Measurements from ENCODE around the gene PIGU.
A peak's percentile ranks its signal among the peaks of the same experiment; 100 is the strongest.
"Not testable (repeated sequence)": the region's sequence is repeated elsewhere in the genome, so short reads cannot be mapped to it uniquely, and the experiment has no call there.

Gene PIGU

DNA sequence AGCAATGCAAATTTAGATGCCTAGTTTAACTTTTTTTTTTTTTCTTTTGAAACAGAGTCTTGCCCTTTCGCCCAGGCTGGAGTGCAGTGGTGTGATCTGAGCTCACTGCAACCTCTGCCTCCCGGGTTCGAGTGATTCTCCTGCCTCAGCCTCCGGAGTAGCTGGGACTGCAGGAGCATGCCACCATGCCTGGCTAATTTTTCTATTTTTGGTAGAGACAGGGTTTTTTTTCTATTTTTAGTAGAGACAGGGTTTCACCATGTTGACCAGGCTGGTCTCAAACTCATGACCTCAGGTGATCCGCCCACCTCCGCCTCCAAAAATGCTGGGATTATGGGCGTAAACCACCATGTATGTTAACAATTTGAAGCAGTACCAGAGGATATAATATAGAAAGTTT, 158.0 kb downstream of the PIGU start:
- not testable (repeated sequence) for H3K27me3 ChIP-seq (ENCODE audit: control insufficient read depth in 2 of 2, insufficient read depth in 2 of 2, low read length in 2 of 2); H3K9ac ChIP-seq (ENCODE audit: low read depth in 1 of 2, low read length in 2 of 2); H3K9me3 ChIP-seq (ENCODE audit: control insufficient read depth in 2 of 2, low read length in 2 of 2); H3K27ac ChIP-seq (ENCODE audit: low read depth in 2 of 2, low read length in 2 of 2); H3K36me3 ChIP-seq (ENCODE audit: control insufficient read depth in 2 of 2, insufficient read depth in 2 of 2, low read length in 2 of 2); H3K4me3 ChIP-seq (ENCODE audit: low read length in 2 of 2)
- peaks cover 20 to 31% of the 10 kb centered on the region in 2 donors for H3K4me1 ChIP-seq (ENCODE audit: control insufficient read depth in 2 of 2, insufficient read depth in 2 of 2, low read length in 2 of 2)

GRCh38 chr20:34517114-34517505, 159.8 kb downstream of the PIGU start:
- Histone ChIP-seq H3K36me3 (ENCODE audit: control insufficient read depth in 2 of 2, insufficient read depth in 2 of 2, low read length in 2 of 2) (no peaks in the 10 kb centered on the region), H3K9me3 (ENCODE audit: control insufficient read depth in 2 of 2, low read length in 2 of 2) (no peaks in the 10 kb centered on the region), H3K27ac (ENCODE audit: low read depth in 2 of 2, low read length in 2 of 2) (peak overlapping the region; percentile 97), H3K9ac (ENCODE audit: low read depth in 1 of 2, low read length in 2 of 2) (peak overlapping the region; percentile 76 to 93), H3K4me1 (ENCODE audit: control insufficient read depth in 2 of 2, insufficient read depth in 2 of 2, low read length in 2 of 2) (peaks cover 8 to 17% of the 10 kb centered on the region in 2 donors), H3K27me3 (ENCODE audit: control insufficient read depth in 2 of 2, insufficient read depth in 2 of 2, low read length in 2 of 2) (no peaks in the 10 kb centered on the region), H3K4me3 (ENCODE audit: low read length in 2 of 2) (peak overlapping the region; percentile 88 to 96)

GRCh38 chr20:34516247-34517113, 160.4 kb downstream of the PIGU start, which contains the start of gene DYNLRB1:
TSS of gene DYNLRB1 (plus strand) at chr20:34516422. CDS start at chr20:34516459, 37 bp downstream.
- H3K27me3 ChIP-seq (ENCODE audit: control insufficient read depth in 2 of 2, insufficient read depth in 2 of 2, low read length in 2 of 2): no peaks in the 10 kb centered on the region
- no peaks in the 10 kb centered on the region for H3K9me3 ChIP-seq (ENCODE audit: control insufficient read depth in 2 of 2, low read length in 2 of 2)
- peak within 1 kb of the TSS; percentile 88 to 96 for H3K4me3 ChIP-seq (ENCODE audit: low read length in 2 of 2)
- H3K9ac ChIP-seq (ENCODE audit: low read depth in 1 of 2, low read length in 2 of 2): peak within 1 kb of the TSS; percentile 76 to 93
- peak within 1 kb of the TSS; percentile 97 for H3K27ac ChIP-seq (ENCODE audit: low read depth in 2 of 2, low read length in 2 of 2)
- no peaks in the 10 kb centered on the region for H3K36me3 ChIP-seq (ENCODE audit: control insufficient read depth in 2 of 2, insufficient read depth in 2 of 2, low read length in 2 of 2)
- H3K4me1 ChIP-seq (ENCODE audit: control insufficient read depth in 2 of 2, insufficient read depth in 2 of 2, low read length in 2 of 2): peaks cover 8 to 14% of the 10 kb centered on the region in 2 donors

- H3K4me1 ChIP-seq (ENCODE audit: control insufficient read depth in 2 of 2, insufficient read depth in 2 of 2, low read length in 2 of 2): peaks cover 8 to 14% of the 10 kb centered on the region in 2 donors
- peak overlapping the region; percentile 88 to 96 for H3K4me3 ChIP-seq (ENCODE audit: low read length in 2 of 2)
- H3K27me3 ChIP-seq (ENCODE audit: control insufficient read depth in 2 of 2, insufficient read depth in 2 of 2, low read length in 2 of 2): no peaks in the 10 kb centered on the region
- peak overlapping the region; percentile 97 for H3K27ac ChIP-seq (ENCODE audit: low read depth in 2 of 2, low read length in 2 of 2)
- no peaks in the 10 kb centered on the region for H3K36me3 ChIP-seq (ENCODE audit: control insufficient read depth in 2 of 2, insufficient read depth in 2 of 2, low read length in 2 of 2)
- H3K9ac ChIP-seq (ENCODE audit: low read depth in 1 of 2, low read length in 2 of 2): peak overlapping the region; percentile 76 to 93
- H3K9me3 ChIP-seq (ENCODE audit: control insufficient read depth in 2 of 2, low read length in 2 of 2): no peaks in the 10 kb centered on the region
Observed at GRCh38 chr20:34515484-34516246, 161.2 kb downstream of the PIGU start.

DNA sequence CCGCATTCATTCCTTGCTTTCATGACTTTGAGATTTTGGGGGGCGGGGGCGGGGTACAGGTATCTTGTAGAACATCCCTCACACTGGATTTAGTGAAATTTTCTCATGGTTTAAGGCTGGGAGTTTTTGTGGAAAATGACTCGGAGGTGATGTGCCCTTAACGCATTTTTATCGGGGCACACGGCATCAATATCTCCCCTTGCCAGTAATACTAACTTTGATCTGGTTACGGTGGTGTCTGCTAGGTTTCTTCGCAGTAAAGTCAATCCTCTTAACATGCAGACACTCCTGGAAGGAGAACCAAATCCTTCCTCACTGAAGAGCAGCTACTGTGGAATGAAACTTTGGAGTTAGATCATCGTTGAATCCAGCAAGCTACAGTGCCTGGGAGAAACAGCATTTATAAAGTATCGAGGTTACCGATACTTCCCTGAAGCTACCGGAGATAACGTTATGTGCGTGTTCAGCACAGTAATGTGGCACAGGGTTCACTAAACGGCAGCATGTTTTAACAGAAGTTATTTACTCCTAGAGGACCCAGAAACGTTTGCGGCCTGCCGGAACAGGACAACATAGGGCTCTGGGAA, 161.9 kb downstream of the PIGU start:
- peak overlapping the region; percentile 88 to 96 for H3K4me3 ChIP-seq (ENCODE audit: low read length in 2 of 2)
- H3K4me1 ChIP-seq (ENCODE audit: control insufficient read depth in 2 of 2, insufficient read depth in 2 of 2, low read length in 2 of 2): peaks cover 8 to 14% of the 10 kb centered on the region in 2 donors
- peaks cover 0 to 2% of the 10 kb centered on the region in 2 donors for H3K36me3 ChIP-seq (ENCODE audit: control insufficient read depth in 2 of 2, insufficient read depth in 2 of 2, low read length in 2 of 2)
- peak overlapping the region; percentile 97 for H3K27ac ChIP-seq (ENCODE audit: low read depth in 2 of 2, low read length in 2 of 2)
- no peaks in the 10 kb centered on the region for H3K27me3 ChIP-seq (ENCODE audit: control insufficient read depth in 2 of 2, insufficient read depth in 2 of 2, low read length in 2 of 2)
- H3K9me3 ChIP-seq (ENCODE audit: control insufficient read depth in 2 of 2, low read length in 2 of 2): no peaks in the 10 kb centered on the region
- H3K9ac ChIP-seq (ENCODE audit: low read depth in 1 of 2, low read length in 2 of 2): peak overlapping the region; percentile 76 to 93

GRCh38 chr20:34514034-34514433, 162.9 kb downstream of the PIGU start:
- peaks cover 8 to 14% of the 10 kb centered on the region in 2 donors for H3K4me1 ChIP-seq (ENCODE audit: control insufficient read depth in 2 of 2, insufficient read depth in 2 of 2, low read length in 2 of 2)
- not testable (repeated sequence) for H3K36me3 ChIP-seq (ENCODE audit: control insufficient read depth in 2 of 2, insufficient read depth in 2 of 2, low read length in 2 of 2); H3K27me3 ChIP-seq (ENCODE audit: control insufficient read depth in 2 of 2, insufficient read depth in 2 of 2, low read length in 2 of 2); H3K27ac ChIP-seq (ENCODE audit: low read depth in 2 of 2, low read length in 2 of 2); H3K9me3 ChIP-seq (ENCODE audit: control insufficient read depth in 2 of 2, low read length in 2 of 2); H3K9ac ChIP-seq (ENCODE audit: low read depth in 1 of 2, low read length in 2 of 2); H3K4me3 ChIP-seq (ENCODE audit: low read length in 2 of 2)

DNA sequence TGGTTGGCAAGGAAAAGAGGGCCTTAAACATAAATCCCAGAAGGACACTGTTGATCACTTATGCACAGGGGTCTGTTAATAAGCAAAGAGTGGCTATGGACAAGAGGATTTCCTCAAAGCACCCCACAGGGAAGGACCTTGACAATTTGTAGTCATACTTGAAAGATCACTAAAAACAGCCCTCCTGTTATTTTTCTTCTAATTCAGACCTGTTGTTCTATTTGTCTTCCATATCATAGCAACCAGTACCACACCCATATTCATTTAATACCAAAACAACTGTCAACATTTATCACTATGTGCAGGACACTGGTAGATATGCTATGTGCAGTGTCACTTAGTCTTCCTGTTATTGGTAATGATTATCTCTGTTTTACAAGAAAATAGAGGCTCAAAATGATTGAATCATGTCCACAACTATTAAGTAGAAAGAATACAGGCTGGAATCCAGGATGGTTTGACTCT, 163.9 kb downstream of the PIGU start:
- Histone ChIP-seq H3K9ac (ENCODE audit: low read depth in 1 of 2, low read length in 2 of 2) (no peak overlapping the region), H3K27me3 (ENCODE audit: control insufficient read depth in 2 of 2, insufficient read depth in 2 of 2, low read length in 2 of 2) (no peaks in the 10 kb centered on the region), H3K27ac (ENCODE audit: low read depth in 2 of 2, low read length in 2 of 2) (no peak overlapping the region), H3K36me3 (ENCODE audit: control insufficient read depth in 2 of 2, insufficient read depth in 2 of 2, low read length in 2 of 2) (peaks cover 5 to 9% of the 10 kb centered on the region in 2 donors), H3K4me1 (ENCODE audit: control insufficient read depth in 2 of 2, insufficient read depth in 2 of 2, low read length in 2 of 2) (peaks cover 8 to 14% of the 10 kb centered on the region in 2 donors), H3K4me3 (ENCODE audit: low read length in 2 of 2) (no peak overlapping the region), H3K9me3 (ENCODE audit: control insufficient read depth in 2 of 2, low read length in 2 of 2) (no peaks in the 10 kb centered on the region)

GRCh38 chr20:34512266-34512954, 164.5 kb downstream of the PIGU start:
- Histone ChIP-seq H3K4me3 (ENCODE audit: low read length in 2 of 2) (no peak overlapping the region), H3K9ac (ENCODE audit: low read depth in 1 of 2, low read length in 2 of 2) (no peak overlapping the region), H3K27ac (ENCODE audit: low read depth in 2 of 2, low read length in 2 of 2) (no peak overlapping the region)

GRCh38 chr20:34511891-34512265, 165.0 kb downstream of the PIGU start:
- Histone ChIP-seq H3K27ac (ENCODE audit: low read depth in 2 of 2, low read length in 2 of 2) (no peak overlapping the region), H3K9ac (ENCODE audit: low read depth in 1 of 2, low read length in 2 of 2) (no peak overlapping the region), H3K9me3 (ENCODE audit: control insufficient read depth in 2 of 2, low read length in 2 of 2) (no peaks in the 10 kb centered on the region), H3K4me3 (ENCODE audit: low read length in 2 of 2) (no peak overlapping the region), H3K27me3 (ENCODE audit: control insufficient read depth in 2 of 2, insufficient read depth in 2 of 2, low read length in 2 of 2) (no peaks in the 10 kb centered on the region), H3K4me1 (ENCODE audit: control insufficient read depth in 2 of 2, insufficient read depth in 2 of 2, low read length in 2 of 2) (peaks cover 8 to 10% of the 10 kb centered on the region in 2 donors), H3K36me3 (ENCODE audit: control insufficient read depth in 2 of 2, insufficient read depth in 2 of 2, low read length in 2 of 2) (peaks cover 12 to 14% of the 10 kb centered on the region in 2 donors)

More at GRCh38 chr20:34512266-34512954, 164.5 kb downstream of the PIGU start:
- no peaks in the 10 kb centered on the region for H3K9me3 ChIP-seq (ENCODE audit: control insufficient read depth in 2 of 2, low read length in 2 of 2)
- H3K36me3 ChIP-seq (ENCODE audit: control insufficient read depth in 2 of 2, insufficient read depth in 2 of 2, low read length in 2 of 2): peaks cover 11 to 14% of the 10 kb centered on the region in 2 donors
- no peaks in the 10 kb centered on the region for H3K27me3 ChIP-seq (ENCODE audit: control insufficient read depth in 2 of 2, insufficient read depth in 2 of 2, low read length in 2 of 2)
- H3K4me1 ChIP-seq (ENCODE audit: control insufficient read depth in 2 of 2, insufficient read depth in 2 of 2, low read length in 2 of 2): peaks cover 8 to 14% of the 10 kb centered on the region in 2 donors

All from mucosa of rectum (tissue), 2 donors.